Measurements from ENCODE around the gene TOM1L1.

Gene TOM1L1

GRCh38 chr17:54906683-54907082 lies 6.0 kb downstream of the TOM1L1 start:
- no peak overlapping the region for H3K4me3 ChIP-seq (ENCODE audit: low read length)
- no peak for TF ChIP-seq CTCF (conservative IDR thresholded peaks at IDR 0.05; ENCODE audit: low read length)
- no peak for DNase-seq (ENCODE audit: low read depth)

DNA sequence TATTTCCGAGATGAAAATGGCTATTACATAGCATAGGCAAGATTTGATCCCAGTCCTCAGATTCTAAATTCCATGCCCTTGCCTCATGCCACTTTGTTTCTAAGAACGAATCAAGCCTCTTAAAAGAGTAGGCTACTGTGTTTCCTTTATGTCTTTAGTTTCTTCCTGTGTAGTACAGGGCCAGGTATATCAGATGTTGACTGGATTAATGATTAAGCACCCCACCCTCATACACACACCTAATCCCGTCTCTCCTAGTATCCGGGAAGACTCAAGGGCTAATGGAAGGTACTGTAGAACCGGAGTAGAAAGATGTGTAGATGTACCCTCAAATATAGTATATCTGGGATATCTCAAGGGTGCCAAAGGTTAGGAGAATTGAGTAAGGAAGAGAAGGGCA lies 6.7 kb downstream of the TOM1L1 start:
- no peak overlapping the region for H3K4me3 ChIP-seq (ENCODE audit: low read length)
- no peak for DNase-seq (ENCODE audit: low read depth)
- TF ChIP-seq CTCF (conservative IDR thresholded peaks at IDR 0.05; ENCODE audit: low read length): no peak

DNA sequence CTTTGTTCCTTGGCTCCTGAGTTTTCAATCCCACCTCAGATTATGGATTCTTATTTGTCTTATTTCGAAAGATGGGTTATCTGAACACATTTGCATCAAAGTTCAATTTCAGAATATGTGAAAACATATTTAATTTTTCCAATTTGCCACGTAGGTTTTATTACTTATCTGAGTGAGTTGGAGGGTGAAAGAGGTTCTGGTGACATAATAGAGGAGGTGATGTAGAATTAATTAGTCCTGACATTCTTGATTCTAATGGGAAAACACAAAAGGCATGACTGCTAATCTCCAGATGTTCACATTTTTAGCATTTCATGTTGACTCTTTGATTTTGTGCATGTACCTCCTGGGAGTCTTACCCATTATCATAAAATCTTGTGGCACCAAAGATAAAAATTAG lies 9.1 kb downstream of the TOM1L1 start:
- no peak overlapping the region for H3K4me3 ChIP-seq (ENCODE audit: low read length)
- no peak for DNase-seq (ENCODE audit: low read depth)
- TF ChIP-seq CTCF (conservative IDR thresholded peaks at IDR 0.05; ENCODE audit: low read length): no peak

GRCh38 chr17:54916721-54917120 lies 16.1 kb downstream of the TOM1L1 start:
- no peak overlapping the region for H3K4me3 ChIP-seq (ENCODE audit: low read length)
- TF ChIP-seq CTCF (conservative IDR thresholded peaks at IDR 0.05; ENCODE audit: low read length): no peak
- no peak for DNase-seq (ENCODE audit: low read depth)

DNA sequence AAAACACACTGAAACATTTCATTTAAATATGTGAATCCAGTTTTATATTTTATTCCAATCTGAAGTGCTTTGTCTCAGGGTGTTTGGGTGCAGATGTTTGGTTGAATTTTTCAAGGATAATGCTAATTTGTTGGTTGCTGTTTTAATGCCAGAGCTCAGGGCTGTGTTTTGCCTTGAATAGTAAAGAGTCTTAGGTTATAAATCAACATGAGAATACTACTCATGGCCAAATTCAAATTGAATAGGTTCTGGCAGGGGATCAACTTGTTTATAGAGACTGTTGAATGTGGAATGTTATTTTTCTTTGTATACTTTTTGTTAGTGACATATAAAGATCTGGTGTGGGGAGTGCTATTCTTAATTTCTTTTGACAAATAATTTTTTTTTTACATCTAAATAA lies 18.8 kb downstream of the TOM1L1 start:
- TF ChIP-seq CTCF (conservative IDR thresholded peaks at IDR 0.05; ENCODE audit: low read length): no peak
- H3K4me3 ChIP-seq (ENCODE audit: low read length): no peak overlapping the region

GRCh38 chr17:54920819-54921218 lies 20.2 kb downstream of the TOM1L1 start:
- TF ChIP-seq CTCF (conservative IDR thresholded peaks at IDR 0.05; ENCODE audit: low read length): no peak
- DNase-seq (ENCODE audit: low read depth): no peak
- H3K4me3 ChIP-seq (ENCODE audit: low read length): no peak overlapping the region

More for the DNA sequence above, 18.8 kb downstream of the TOM1L1 start:
- DNase-seq (ENCODE audit: low read depth): no peak

- TF ChIP-seq CTCF (conservative IDR thresholded peaks at IDR 0.05; ENCODE audit: low read length): no peak
These were observed 23.8 kb downstream of the TOM1L1 start for GRCh38 chr17:54924405-54924804.

More at GRCh38 chr17:54924405-54924804, 23.8 kb downstream of the TOM1L1 start:
- no peak for DNase-seq (ENCODE audit: low read depth)
- H3K4me3 ChIP-seq (ENCODE audit: low read length): no peak overlapping the region

All from AG10803 (cell line).